Fibroblast of lung (primary cell): Measurements from ENCODE around the gene DMAC2. TPM values are rescaled to one million over a fixed set of nuclear protein-coding genes. Genes with fewer than 3 reads are reported as not detected.

Experiments
- DNase-seq, 2 donors: peaks; one replicate each; pipeline versions ENCODE4 v3.0.0 to v3.0.0-alpha.2; 2010; ENCODE audit warnings: low read depth in 2 of 2
- H2AFZ ChIP-seq: 2 replicates; pipeline ENCODE4 v1.5.1; 2012; ENCODE audit warnings: low read length, control low read depth, inconsistent platforms
- H3K27ac ChIP-seq: 2 replicates; pipeline ENCODE4 v1.5.1; 2011; ENCODE audit warnings: low read length, control low read depth; ENCODE audit not compliant: insufficient read depth
- H3K27me3 ChIP-seq: 2 replicates; pipeline ENCODE4 v1.5.1; 2011; ENCODE audit warnings: mild to moderate bottlenecking, low read length; ENCODE audit not compliant: control insufficient read depth, insufficient read depth
- H3K36me3 ChIP-seq: 2 replicates; pipeline ENCODE4 v1.5.1; 2011; ENCODE audit warnings: low read length; ENCODE audit not compliant: control insufficient read depth, insufficient read depth
- H3K4me1 ChIP-seq: 2 replicates; pipeline ENCODE4 v1.5.1; 2011; ENCODE audit warnings: low read length; ENCODE audit not compliant: control insufficient read depth, insufficient read depth; ENCODE audit errors: extremely low read depth
- H3K4me2 ChIP-seq: 2 replicates; pipeline ENCODE4 v1.5.1; 2011; ENCODE audit warnings: low read length, control low read depth; ENCODE audit not compliant: insufficient read depth; ENCODE audit errors: extremely low read depth
- H3K4me3 ChIP-seq, 4 experiments: fragments of 200-600 bp in 1 of 4; sonication (generic) in 1 of 4; replicated peaks in 1 of 4; 2 replicates each; pipeline ENCODE4 v1.5.1; 2011 to 2016; ENCODE audit warnings: low read length in 4 of 4, low read depth in 3 of 4, mild to moderate bottlenecking in 3 of 4, control low read depth in 2 of 4, inconsistent platforms in 1 of 4, mixed read lengths in 1 of 4; ENCODE audit not compliant: insufficient read depth in 1 of 4; ENCODE audit errors: control extremely low read depth in 1 of 4
- H3K79me2 ChIP-seq: 2 replicates; pipeline ENCODE4 v1.5.1; 2012; ENCODE audit warnings: mild to moderate bottlenecking, low read length, inconsistent platforms; ENCODE audit not compliant: control insufficient read depth, insufficient read depth
- H3K9ac ChIP-seq: 2 replicates; pipeline ENCODE4 v1.5.1; 2011; ENCODE audit warnings: mild to moderate bottlenecking, low read length, control low read depth; ENCODE audit not compliant: insufficient read depth
- H3K9me3 ChIP-seq: 2 replicates; pipeline ENCODE4 v1.5.1; 2012; ENCODE audit warnings: low read depth, low read length; ENCODE audit not compliant: control insufficient read depth, insufficient read depth
- H4K20me1 ChIP-seq: 2 replicates; pipeline ENCODE4 v1.5.1; 2011; ENCODE audit warnings: low read length; ENCODE audit not compliant: control insufficient read depth, insufficient read depth; ENCODE audit errors: extremely low read depth
- EZH2 ChIP-seq: IDR thresholded peaks from 2 replicates; pipeline ENCODE4 v1.5.1; 2012; ENCODE audit warnings: low read length, control low read depth, mild to moderate bottlenecking; ENCODE audit errors: missing control alignments
- polyA plus RNA-seq, 2 donors: library from polyadenylated mRNA; depleted of rRNA in 1 of 2; stranded (reverse) in 1 of 2; unstranded in 1 of 2; fragments of >200 nt; gene quantifications; 2 replicates each; pipeline ENCODE4 v1.2.1, GENCODE V29; 2011 to 2012; ENCODE audit warnings: missing spikeins in 1 of 2
- total RNA-seq: library from RNA; depleted of rRNA; stranded (reverse); fragments of >200 nt; gene quantifications from 2 replicates; pipeline ENCODE4 v1.2.1, GENCODE V29; 2014
- TF ChIP-seq, protein P1 (sequence below), 2 donors: IDR thresholded peaks in 1 of 2; conservative IDR thresholded peaks in 1 of 2; 1 replicate in 1 of 2; 2 replicates in 1 of 2; pipeline ENCODE4 v1.5.1; 2011 to 2012; ENCODE audit warnings: low read length in 2 of 2, control low read depth in 1 of 2, inconsistent platforms in 1 of 2, low read depth in 1 of 2, mild to moderate bottlenecking in 1 of 2

Gene DMAC2
- total and polyA plus RNA-seq, 2 donors (not counting 1 experiment from before 2014, with no cell fraction given), result 31.0 to 52.3 TPM

DNA sequence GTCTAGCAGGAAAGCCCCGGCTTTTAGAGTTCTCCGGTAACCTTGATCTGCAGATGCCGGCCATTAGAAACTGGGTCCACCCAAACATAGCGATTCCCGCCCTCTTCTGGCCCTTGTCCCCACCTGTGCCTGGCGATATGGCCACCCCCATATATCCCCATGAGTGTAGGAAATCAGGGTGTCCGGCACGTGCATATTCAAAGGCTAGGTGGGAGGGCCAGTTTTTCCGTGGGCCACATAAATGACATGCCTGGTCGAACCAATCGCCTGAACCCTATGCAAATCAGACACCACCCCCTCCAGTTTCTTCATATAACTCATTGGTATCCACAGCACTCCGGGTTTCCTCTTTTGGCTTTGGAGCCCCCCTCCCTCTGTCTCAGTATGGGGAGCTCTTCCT lies 40.6 kb upstream of the DMAC2 start:
- no peaks in the 10 kb centered on the region for H3K36me3 ChIP-seq
- H3K4me3 ChIP-seq, result no peak overlapping the region
- H3K27me3 ChIP-seq, result no peaks in the 10 kb centered on the region
- H3K4me1 ChIP-seq, result no peaks in the 10 kb centered on the region
- H3K4me2 ChIP-seq, result no peak overlapping the region
- TF ChIP-seq, protein P1, sequence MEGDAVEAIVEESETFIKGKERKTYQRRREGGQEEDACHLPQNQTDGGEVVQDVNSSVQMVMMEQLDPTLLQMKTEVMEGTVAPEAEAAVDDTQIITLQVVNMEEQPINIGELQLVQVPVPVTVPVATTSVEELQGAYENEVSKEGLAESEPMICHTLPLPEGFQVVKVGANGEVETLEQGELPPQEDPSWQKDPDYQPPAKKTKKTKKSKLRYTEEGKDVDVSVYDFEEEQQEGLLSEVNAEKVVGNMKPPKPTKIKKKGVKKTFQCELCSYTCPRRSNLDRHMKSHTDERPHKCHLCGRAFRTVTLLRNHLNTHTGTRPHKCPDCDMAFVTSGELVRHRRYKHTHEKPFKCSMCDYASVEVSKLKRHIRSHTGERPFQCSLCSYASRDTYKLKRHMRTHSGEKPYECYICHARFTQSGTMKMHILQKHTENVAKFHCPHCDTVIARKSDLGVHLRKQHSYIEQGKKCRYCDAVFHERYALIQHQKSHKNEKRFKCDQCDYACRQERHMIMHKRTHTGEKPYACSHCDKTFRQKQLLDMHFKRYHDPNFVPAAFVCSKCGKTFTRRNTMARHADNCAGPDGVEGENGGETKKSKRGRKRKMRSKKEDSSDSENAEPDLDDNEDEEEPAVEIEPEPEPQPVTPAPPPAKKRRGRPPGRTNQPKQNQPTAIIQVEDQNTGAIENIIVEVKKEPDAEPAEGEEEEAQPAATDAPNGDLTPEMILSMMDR (conservative IDR thresholded peaks at IDR 0.05 in 1 of 2, IDR thresholded peaks at IDR 0.05 in 1 of 2; ENCODE audit: low read depth in 1 of 2, low read length in 2 of 2), result no peak
- TF ChIP-seq EZH2, result no peak
- H3K9me3 ChIP-seq, result no peaks in the 10 kb centered on the region
- no peaks in the 10 kb centered on the region for H3K79me2 ChIP-seq
- H3K9ac ChIP-seq, result no peak overlapping the region
- DNase-seq, result no peak
- no peak overlapping the region for H2AFZ ChIP-seq
- no peaks in the 10 kb centered on the region for H4K20me1 ChIP-seq
- H3K27ac ChIP-seq, result no peak overlapping the region

DNA sequence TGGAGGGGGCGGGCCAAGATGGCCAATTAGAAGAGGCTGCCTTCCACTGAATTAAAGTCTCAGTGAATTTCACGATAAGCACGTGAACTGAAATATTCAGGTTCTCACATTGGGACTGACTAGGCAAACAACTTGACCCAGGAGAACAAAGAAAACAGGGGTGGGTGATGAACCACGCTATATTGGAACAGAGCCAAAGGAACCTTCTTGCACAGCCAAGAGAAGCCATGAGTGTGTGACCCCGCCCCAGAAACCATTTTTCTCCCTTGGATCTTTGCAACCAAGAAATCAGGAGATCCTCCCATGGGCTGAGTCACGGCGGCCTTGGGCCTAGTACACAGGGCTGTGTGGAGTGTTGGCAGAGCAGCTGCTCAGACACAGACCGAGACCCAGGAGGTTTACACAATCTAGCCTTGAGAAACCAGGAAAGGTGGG lies 40.1 kb upstream of the DMAC2 start:
- no peaks in the 10 kb centered on the region for H3K4me1 ChIP-seq
- no peak overlapping the region for H3K4me2 ChIP-seq
- TF ChIP-seq EZH2, result no peak
- TF ChIP-seq, protein P1 (conservative IDR thresholded peaks at IDR 0.05 in 1 of 2, IDR thresholded peaks at IDR 0.05 in 1 of 2; ENCODE audit: low read depth in 1 of 2, low read length in 2 of 2), result no peak
- H3K27ac ChIP-seq, result no peak overlapping the region
- H3K27me3 ChIP-seq, result no peaks in the 10 kb centered on the region
- DNase-seq, result no peak
- no peaks in the 10 kb centered on the region for H4K20me1 ChIP-seq
- no peaks in the 10 kb centered on the region for H3K79me2 ChIP-seq
- H3K36me3 ChIP-seq, result no peaks in the 10 kb centered on the region
- H3K9ac ChIP-seq, result no peak overlapping the region
- no peak overlapping the region for H2AFZ ChIP-seq
- no peak overlapping the region for H3K4me3 ChIP-seq
- H3K9me3 ChIP-seq, result no peaks in the 10 kb centered on the region

DNA sequence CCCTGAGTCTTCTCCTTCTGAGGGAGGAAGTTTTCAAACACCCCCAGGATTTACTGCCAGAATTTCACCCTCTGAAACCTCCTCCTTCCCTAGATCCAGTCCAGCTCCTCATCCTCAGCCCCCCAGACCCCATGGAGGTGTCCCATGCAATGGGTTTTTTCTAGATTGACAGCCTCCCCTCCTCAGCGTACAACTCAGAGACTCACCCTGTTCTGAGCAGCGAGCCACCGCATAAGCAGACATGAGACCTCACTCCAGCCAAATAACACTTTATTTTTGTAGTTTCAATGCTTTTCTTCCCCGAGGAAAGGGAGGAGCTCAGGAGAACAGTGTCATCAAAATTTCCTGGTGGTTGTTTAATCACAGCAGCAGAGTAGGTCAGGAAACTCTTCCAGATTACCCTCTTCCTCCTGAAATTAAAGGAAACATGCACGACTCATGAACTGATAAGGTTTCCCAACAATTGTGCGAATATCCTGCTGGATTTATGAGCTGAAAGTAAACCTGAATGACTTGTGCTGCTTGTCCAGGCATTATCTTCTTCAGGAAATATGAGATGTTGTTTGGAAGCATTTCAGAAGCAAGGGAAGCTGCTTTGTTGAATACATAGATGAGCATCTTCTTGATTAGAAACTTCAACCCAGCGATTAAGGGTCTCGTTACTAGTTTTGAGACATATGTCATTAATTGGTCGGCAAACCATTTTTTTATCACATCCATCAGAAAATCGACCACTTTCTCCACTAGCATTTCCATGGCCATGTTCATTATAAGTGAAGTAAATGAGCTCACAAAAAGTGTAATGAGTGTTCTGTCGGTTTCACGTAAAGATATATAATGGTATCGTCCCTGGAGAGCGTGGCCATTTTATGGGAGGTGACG lies 39.4 kb upstream of the DMAC2 start:
- TF ChIP-seq, protein P1 (conservative IDR thresholded peaks at IDR 0.05 in 1 of 2, IDR thresholded peaks at IDR 0.05 in 1 of 2; ENCODE audit: low read depth in 1 of 2, low read length in 2 of 2), result no peak
- TF ChIP-seq EZH2, result no peak
- Histone ChIP-seq H3K27ac (no peak overlapping the region), H3K36me3 (no peaks in the 10 kb centered on the region), H3K79me2 (no peaks in the 10 kb centered on the region), H3K4me1 (no peaks in the 10 kb centered on the region), H3K9me3 (no peaks in the 10 kb centered on the region), H4K20me1 (no peaks in the 10 kb centered on the region), H3K27me3 (no peaks in the 10 kb centered on the region), H3K4me2 (no peak overlapping the region), H2AFZ (no peak overlapping the region), H3K4me3 (no peak overlapping the region), H3K9ac (no peak overlapping the region)
- no peak for DNase-seq
